HG02938 (cell line): ENCODE data around the gene STT3B.

Source experiments
- ATAC-seq: cut with Tn5 transposase; IDR thresholded peaks from one replicate; pipeline ENCODE4 v1.9.1; 2021; ENCODE audit warnings: mild to moderate bottlenecking, moderate library complexity; ENCODE audit not compliant: unreplicated experiment

STT3B gene

GRCh38 chr3:31550452-31551251 lies 17.9 kb downstream of the STT3B start:
- ATAC-seq: no peak

GRCh38 chr3:31551646-31552045 lies 18.9 kb downstream of the STT3B start:
- no peak for ATAC-seq

- ATAC-seq: no peak
Measured at GRCh38 chr3:31552103-31552502, 19.4 kb downstream of the STT3B start.

DNA sequence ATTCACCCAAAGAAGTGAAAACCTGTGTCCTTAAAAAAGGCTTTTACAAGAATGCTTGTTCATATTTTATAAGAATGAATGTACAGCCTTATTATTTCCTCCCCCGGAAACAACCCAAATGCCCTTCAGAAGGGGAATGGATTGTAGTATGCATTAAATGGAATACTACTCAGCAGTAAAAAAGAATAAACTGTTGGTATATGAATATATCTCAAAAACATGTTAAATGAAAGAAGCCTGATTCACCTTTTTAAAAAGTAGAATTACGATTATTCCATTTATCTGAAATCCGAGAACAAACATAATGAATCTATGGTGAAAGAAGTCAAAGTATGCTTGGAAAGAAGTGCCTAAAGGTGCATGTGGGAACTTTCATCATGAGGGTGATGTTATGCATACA lies 20.5 kb downstream of the STT3B start:
- ATAC-seq: no peak

- no peak for ATAC-seq
Measured at GRCh38 chr3:31555204-31555603, 22.5 kb downstream of the STT3B start.

- ATAC-seq: no peak
Measured at GRCh38 chr3:31559872-31560534, 27.3 kb downstream of the STT3B start.

DNA sequence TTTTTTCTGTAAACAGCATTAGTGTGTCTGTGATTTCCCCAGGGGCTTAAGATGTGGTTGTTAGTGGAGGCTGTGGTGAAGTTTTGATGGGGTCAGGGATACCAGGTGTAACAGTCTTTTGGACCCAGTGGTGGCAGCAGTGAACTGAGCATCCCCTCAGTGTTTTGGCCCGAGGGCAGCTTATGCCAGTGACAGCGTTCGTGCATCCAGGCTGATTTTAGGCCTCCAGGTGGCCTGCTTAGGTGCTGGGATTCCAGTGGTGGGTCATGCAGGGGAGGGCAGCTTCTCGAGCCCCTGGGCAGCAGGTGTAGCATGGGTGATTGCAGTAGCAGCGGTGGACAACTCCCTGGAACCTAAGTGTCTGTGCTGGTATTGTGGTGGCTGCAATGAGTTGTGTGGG lies 29.2 kb downstream of the STT3B start:
- no peak for ATAC-seq

- ATAC-seq: no peak
Measured at GRCh38 chr3:31562525-31562924, 29.8 kb downstream of the STT3B start.

DNA sequence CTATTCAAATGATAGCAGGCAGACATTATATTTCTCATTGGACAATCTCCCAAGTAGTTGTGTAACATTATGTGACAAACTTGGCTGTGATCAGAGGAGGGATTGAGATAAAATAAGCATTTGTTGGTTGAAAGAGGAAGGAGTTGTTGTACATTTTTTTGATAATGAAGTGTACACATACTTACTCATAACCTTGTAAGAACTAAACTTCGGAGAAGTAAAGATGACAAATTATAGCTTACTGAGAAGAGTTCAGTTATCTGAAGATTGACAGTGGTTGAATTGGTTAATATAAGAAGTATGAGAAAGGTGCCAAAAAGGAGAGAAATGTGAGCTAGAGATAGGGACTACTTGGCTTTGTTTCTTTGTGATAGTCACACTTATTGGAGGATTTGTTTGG lies 32.6 kb downstream of the STT3B start:
- ATAC-seq: no peak

- ATAC-seq: peak; percentile 73
Measured at GRCh38 chr3:31567036-31567435, 34.3 kb downstream of the STT3B start.

DNA sequence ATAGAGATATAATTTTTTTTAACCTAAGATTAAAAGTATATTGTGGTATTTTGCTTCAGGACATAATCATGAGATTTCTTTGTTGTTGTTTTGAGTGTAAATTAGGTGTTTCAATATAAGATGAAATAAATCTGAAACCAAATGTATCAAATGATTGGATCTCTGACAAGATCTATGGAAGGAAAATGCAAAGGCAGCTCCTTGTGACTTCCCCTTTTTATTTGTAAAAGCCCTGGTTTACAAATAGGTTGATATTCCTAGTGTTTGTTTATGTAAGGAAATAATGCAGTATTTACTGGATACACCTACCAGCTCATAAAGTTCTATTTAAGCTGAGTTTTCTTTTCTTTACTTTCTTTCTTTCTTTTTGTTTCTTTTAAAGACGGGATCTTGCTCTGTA lies 35.9 kb downstream of the STT3B start:
- no peak for ATAC-seq

DNA sequence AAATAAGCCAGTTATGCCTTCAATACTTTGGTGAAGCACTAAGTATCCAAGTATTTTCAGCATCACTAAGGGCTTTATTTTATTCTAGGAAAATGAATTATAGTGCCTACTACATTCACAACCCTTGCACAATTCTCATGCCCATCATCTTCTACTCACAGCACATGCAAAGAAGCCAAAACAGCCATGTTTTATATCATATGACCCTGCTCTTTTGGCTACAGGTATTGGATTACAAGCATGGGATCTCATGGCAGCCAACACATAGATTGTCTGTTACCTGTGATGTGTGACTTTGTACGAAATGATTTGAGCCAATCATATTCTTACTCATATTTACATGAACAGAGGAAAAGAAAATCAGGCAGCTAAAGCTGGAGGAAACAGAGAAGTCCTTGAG lies 38.6 kb downstream of the STT3B start:
- no peak for ATAC-seq

GRCh38 chr3:31572236-31573004 lies 39.7 kb downstream of the STT3B start:
- ATAC-seq: peak; percentile 51

DNA sequence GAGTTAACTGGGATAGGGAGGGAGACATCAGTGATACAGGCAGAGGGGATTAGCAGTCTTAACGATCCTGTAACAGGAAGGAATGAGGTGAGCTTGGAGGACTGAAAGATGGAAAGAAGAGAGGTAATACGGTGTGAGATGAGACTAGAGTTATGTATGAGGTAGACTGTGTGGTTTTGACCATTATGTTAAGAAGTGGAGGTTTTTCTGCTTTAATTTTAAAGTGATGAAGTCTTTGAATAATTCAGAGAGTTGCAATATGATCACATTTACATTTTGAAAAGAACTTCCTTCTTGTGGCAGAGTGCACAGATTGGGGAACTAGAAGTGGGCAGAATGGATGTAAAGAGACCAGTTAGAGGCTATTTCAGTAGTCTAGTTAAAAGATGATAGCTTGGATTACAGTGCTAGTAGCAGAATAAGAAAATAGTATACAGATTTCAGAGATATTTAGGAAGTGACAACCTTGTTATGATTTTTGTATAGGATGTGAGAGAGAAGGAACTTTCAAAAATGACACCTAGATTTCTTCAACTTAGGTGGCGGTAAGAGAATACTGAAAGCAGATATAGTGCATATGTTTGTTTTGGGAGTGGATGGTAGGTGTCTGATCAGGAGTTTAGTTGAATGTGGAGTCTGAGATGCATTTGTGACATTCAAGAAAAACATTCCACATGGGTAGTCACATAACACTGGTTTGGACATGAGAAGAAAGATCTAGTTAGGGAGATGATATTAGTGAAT lies 40.5 kb downstream of the STT3B start:
- no peak for ATAC-seq

GRCh38 chr3:31575448-31575847 lies 42.7 kb downstream of the STT3B start:
- ATAC-seq: no peak

- no peak for ATAC-seq
Measured at GRCh38 chr3:31576521-31576920, 43.8 kb downstream of the STT3B start.

DNA sequence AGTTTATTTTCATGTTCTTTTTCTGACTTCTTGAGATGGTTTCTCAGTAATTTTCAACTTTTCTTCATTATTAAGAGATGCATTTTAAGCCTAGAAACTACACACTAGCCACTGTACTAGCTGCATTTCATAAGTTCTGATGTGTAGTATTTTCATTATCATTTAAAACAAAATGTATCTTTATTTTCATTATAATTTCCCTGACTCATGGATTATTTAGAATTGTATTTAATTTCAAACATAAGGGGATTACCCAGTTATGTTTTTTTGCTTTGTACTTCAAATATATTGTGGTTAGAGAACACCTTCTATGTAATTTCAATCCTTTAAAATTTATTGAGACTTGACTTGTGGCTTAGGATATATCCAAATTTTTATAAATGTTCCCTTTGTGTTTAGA lies 44.5 kb downstream of the STT3B start:
- no peak for ATAC-seq

DNA sequence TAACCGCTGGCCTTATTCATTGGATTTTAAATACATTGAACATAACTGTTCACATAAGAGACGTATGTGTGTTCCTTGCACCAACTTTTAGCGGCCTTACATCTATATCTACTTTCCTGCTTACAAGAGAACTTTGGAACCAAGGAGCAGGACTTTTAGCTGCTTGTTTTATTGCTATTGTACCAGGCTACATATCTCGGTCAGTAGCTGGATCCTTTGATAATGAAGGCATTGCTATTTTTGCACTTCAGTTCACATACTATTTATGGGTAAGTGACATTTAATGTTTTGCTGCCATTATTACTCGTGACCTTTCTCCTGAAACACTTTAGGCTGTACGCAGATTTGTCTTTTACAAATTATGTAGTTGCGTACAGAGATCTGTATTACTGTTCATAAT lies 47.1 kb downstream of the STT3B start:
- ATAC-seq: no peak

DNA sequence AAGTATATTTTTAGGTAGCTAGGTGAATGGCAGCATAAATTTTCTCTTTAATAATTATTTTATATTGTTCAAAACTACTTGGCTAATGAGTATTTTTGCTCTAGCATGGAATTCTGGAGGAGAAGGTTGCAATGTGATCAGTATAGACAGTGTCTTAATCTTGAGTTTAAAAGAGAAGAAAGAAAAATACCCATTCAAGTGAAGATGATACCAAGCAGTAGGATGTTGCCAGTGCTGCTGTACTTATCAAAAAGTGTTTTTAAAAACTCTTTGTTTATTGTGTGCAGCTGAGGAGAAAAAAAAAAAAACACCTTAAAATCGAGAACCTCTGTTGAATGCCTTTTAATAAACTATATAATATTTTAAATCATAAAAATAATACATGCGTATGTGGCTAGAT lies 47.9 kb downstream of the STT3B start:
- ATAC-seq: no peak

DNA sequence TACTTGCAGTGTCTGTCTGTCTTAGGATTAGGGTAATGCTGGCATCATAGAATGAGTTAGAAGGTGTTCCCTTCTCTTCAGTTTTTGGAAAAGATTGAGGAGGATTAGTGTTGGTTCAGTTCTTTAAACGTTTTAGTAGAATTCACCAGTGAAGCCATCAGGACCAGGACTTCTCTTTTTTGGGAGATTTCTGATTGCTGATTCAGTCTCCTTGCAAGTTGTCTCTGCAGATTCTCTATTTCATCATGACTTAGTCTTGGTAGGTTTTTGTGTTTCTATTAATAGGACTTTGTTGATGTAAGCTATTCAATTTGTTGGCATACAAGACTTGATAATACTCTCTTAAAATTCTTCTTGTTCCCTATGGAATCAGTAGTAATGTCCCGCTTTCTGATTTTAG lies 48.9 kb downstream of the STT3B start:
- ATAC-seq: no peak

DNA sequence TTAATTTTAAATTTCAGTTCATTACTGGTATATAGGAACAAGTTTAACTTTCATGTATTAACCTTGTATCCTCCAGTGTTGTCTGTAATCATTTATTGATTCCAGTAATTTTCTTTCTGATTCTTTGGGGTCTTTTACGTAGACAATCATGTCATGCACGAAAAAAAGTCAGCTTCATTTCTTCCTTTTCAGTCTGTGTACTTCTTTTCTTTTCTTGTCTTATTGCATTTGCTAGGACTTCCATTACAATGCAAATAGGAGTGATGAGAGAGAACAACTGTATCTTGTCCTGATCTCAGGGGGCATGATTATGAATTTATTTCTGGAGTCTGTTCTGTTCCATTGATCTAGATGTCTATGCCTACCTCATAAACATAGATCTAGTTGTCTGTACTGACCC lies 56.5 kb downstream of the STT3B start:
- no peak for ATAC-seq
